SK-N-SH treated with all-trans-retinoic acid at 6 μM for 48 hours (cell line): ENCODE results near the gene TMEM40.

Experiments used
- ATAC-seq: fragments of 200-7000 bp; cut with Tn5 transposase; 3 replicates; pipeline ENCODE4 v1.9.1; 2020; ENCODE audit warnings: mild to moderate bottlenecking, moderate library complexity
- ARNTL ChIP-seq: fragments of 450-650 bp; formaldehyde crosslinking; IDR thresholded peaks from 2 replicates; pipeline ENCODE4 v1.5.0; 2020; ENCODE audit warnings: low read depth, mild to moderate bottlenecking, moderate library complexity, borderline replicate concordance
- CREB5 ChIP-seq: fragments of 250-450 bp; sonication (Bioruptor Pico); IDR thresholded peaks from 2 replicates; pipeline ENCODE4 v1.5.1; 2020; ENCODE audit warnings: low read depth, mild to moderate bottlenecking, moderate library complexity
- CSDC2 ChIP-seq: fragments of 250-450 bp; sonication (Bioruptor Pico); IDR thresholded peaks from 2 replicates; pipeline ENCODE4 v1.5.0; 2020; ENCODE audit warnings: mild to moderate bottlenecking, moderate library complexity
- ESRRG ChIP-seq: fragments of 250-450 bp; sonication (Bioruptor Pico); IDR thresholded peaks from 2 replicates; pipeline ENCODE4 v1.6.1; 2021; ENCODE audit warnings: mild to moderate bottlenecking
- GLIS3 ChIP-seq: fragments of 250-450 bp; sonication (Bioruptor Pico); IDR thresholded peaks from 2 replicates; pipeline ENCODE4 v1.5.0; 2020; ENCODE audit warnings: mild to moderate bottlenecking, moderate library complexity
- ISL1 ChIP-seq: fragments of 250-450 bp; sonication (Bioruptor Pico); IDR thresholded peaks from 2 replicates; pipeline ENCODE4 v2.1.2; 2022; ENCODE audit warnings: mild to moderate bottlenecking, moderate library complexity
- OSR1 ChIP-seq: fragments of 250-450 bp; sonication (Bioruptor Pico); IDR thresholded peaks from 2 replicates; pipeline ENCODE4 v1.8.0; 2022; ENCODE audit warnings: moderate library complexity, mild to moderate bottlenecking, inconsistent platforms
- PATZ1 ChIP-seq: fragments of 250-450 bp; sonication (Bioruptor Pico); IDR thresholded peaks from 2 replicates; pipeline ENCODE4 v1.8.0; 2020; ENCODE audit warnings: mild to moderate bottlenecking, moderate library complexity, borderline replicate concordance
- PPARA ChIP-seq: fragments of 250-450 bp; sonication (Bioruptor Pico); IDR thresholded peaks from 2 replicates; pipeline ENCODE4 v1.5.0; 2020; ENCODE audit warnings: mild to moderate bottlenecking, borderline replicate concordance
- RARB ChIP-seq: fragments of 250-450 bp; sonication (Bioruptor Pico); IDR thresholded peaks from 2 replicates; pipeline ENCODE4 v1.8.0; 2021; ENCODE audit warnings: mild to moderate bottlenecking, moderate library complexity
- SNAI2 ChIP-seq: fragments of 250-450 bp; sonication (Bioruptor Pico); IDR thresholded peaks from 2 replicates; pipeline ENCODE4 v1.5.0; 2020; ENCODE audit warnings: mild to moderate bottlenecking, moderate library complexity
- TCF4 ChIP-seq: fragments of 250-450 bp; sonication (Bioruptor Pico); IDR thresholded peaks from 2 replicates; pipeline ENCODE4 v1.8.0; 2021; ENCODE audit warnings: mild to moderate bottlenecking, moderate library complexity, borderline replicate concordance
- TOX ChIP-seq: fragments of 250-450 bp; sonication (Bioruptor Pico); IDR thresholded peaks from 2 replicates; pipeline ENCODE4 v1.8.0; 2021; ENCODE audit warnings: mild to moderate bottlenecking, moderate library complexity, borderline replicate concordance
- TSHZ2 ChIP-seq: fragments of 250-450 bp; sonication (Bioruptor Pico); IDR thresholded peaks from 2 replicates; pipeline ENCODE4 v1.5.0; 2020; ENCODE audit warnings: mild to moderate bottlenecking, moderate library complexity
- ZC3H10 ChIP-seq: fragments of 250-450 bp; sonication (Bioruptor Pico); IDR thresholded peaks from 2 replicates; pipeline ENCODE4 v1.5.1; 2021; ENCODE audit warnings: mild to moderate bottlenecking, moderate library complexity
- ZFP3 ChIP-seq: fragments of 250-450 bp; sonication (Bioruptor Pico); IDR thresholded peaks from 2 replicates; pipeline ENCODE4 v1.5.0; 2020; ENCODE audit warnings: mild to moderate bottlenecking, moderate library complexity
- ZNF565 ChIP-seq: fragments of 450-650 bp; formaldehyde crosslinking; conservative IDR thresholded peaks from 2 replicates; pipeline ENCODE4 v1.5.0; 2020; ENCODE audit warnings: low read depth, mild to moderate bottlenecking, moderate library complexity
- ZNF8 ChIP-seq: fragments of 450-650 bp; formaldehyde crosslinking; IDR thresholded peaks from 2 replicates; pipeline ENCODE4 v1.5.0; 2020; ENCODE audit warnings: mild to moderate bottlenecking, moderate library complexity
- TF ChIP-seq, protein P1 (sequence below): fragments of 250-450 bp; sonication (Bioruptor Pico); IDR thresholded peaks from 2 replicates; pipeline ENCODE4 v1.5.1; 2021; ENCODE audit warnings: mild to moderate bottlenecking, moderate library complexity
- TF ChIP-seq, protein P2 (sequence below): fragments of 250-450 bp; sonication (Bioruptor Pico); IDR thresholded peaks from 2 replicates; pipeline ENCODE4 v1.8.0; 2021; ENCODE audit warnings: low read depth, mild to moderate bottlenecking, moderate library complexity, borderline replicate concordance

TMEM40 gene

DNA sequence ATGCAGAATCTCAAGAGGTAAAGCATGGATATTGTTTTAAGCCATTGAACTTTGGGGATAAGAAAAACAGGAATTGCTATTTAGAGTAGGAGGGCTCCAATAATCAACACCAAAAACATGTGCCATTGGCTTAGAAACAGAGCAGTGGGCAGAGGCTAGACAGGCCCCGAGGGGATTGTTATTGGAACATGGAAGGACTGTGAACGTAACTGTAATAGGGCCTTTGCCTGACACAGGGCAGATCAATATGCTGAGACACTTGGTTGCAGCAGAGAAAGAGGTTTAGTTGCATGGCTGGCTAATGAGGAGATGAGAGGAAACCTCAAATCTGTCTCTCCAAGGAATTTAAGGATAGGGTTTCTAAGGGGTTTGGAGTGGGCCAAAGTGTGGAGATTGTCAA is 58.3 kb downstream of the TMEM40 start:
- TF ChIP-seq ARNTL (CRISPR knock-in tag) = no peak
- TF ChIP-seq OSR1 (CRISPR knock-in tag) = no peak
- TF ChIP-seq ESRRG = no peak
- no peak for TF ChIP-seq CSDC2 (CRISPR knock-in tag)
- TF ChIP-seq, protein P1, sequence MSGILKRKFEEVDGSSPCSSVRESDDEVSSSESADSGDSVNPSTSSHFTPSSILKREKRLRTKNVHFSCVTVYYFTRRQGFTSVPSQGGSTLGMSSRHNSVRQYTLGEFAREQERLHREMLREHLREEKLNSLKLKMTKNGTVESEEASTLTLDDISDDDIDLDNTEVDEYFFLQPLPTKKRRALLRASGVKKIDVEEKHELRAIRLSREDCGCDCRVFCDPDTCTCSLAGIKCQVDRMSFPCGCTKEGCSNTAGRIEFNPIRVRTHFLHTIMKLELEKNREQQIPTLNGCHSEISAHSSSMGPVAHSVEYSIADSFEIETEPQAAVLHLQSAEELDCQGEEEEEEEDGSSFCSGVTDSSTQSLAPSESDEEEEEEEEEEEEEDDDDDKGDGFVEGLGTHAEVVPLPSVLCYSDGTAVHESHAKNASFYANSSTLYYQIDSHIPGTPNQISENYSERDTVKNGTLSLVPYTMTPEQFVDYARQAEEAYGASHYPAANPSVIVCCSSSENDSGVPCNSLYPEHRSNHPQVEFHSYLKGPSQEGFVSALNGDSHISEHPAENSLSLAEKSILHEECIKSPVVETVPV (CRISPR knock-in tag) = no peak
- TF ChIP-seq RARB (CRISPR knock-in tag) = no peak
- TF ChIP-seq SNAI2 (CRISPR knock-in tag) = no peak
- TF ChIP-seq ZNF565 = no peak
- no peak for TF ChIP-seq ZC3H10 (CRISPR knock-in tag)
- TF ChIP-seq ZNF8 = no peak
- no peak for TF ChIP-seq TOX (CRISPR knock-in tag)
- no peak for ATAC-seq

DNA sequence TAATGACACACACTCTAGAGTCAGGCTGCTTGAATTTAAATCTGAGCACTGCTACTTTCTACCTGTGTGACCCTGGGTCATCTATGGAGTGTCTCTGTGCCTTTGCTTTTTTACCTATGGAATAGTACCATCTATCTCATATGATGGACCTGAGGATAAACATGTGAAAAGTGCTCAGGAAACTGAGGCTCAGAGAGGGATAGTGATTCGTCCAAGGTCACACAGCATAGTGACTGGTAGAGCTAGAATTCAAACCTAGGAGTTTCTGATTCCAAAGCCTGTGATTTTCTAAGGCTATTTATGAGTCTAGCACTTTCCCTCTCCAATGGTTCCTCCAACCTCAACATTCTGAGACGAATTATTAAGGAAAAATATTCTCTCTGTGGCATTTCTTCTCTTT is 63.1 kb downstream of the TMEM40 start:
- no peak for ATAC-seq
- no peak for TF ChIP-seq ARNTL (CRISPR knock-in tag)
- TF ChIP-seq CREB5 (CRISPR knock-in tag) = no peak
- no peak for TF ChIP-seq PATZ1 (CRISPR knock-in tag)
- TF ChIP-seq TSHZ2 (CRISPR knock-in tag) = no peak
- no peak for TF ChIP-seq PPARA (CRISPR knock-in tag)
- TF ChIP-seq OSR1 (CRISPR knock-in tag) = no peak

- no peak for ATAC-seq
- no peak for TF ChIP-seq CSDC2 (CRISPR knock-in tag)
These were observed 63.9 kb downstream of the TMEM40 start for GRCh38 chr3:12695112-12695511.

DNA sequence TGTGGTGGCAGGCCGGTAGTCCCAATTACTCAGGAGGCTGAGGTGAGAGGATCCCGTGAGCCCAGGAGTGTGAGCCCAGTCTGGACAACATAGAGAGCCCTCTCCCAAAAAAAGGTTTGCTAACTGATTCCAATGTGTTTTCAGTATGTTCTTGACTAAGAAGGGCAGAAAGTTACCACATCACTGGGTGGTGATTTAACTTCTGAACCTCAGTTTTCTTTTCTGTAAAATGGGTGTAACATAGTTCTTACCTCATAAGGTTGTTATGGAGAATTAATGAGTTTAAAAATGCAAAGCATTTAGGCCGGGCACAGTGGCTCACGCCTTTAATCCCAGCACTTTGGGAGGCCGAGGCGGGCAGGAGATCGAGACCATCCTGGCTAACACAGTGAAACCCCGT is 66.6 kb downstream of the TMEM40 start:
- TF ChIP-seq ESRRG = no peak
- no peak for TF ChIP-seq TCF4 (CRISPR knock-in tag)
- no peak for TF ChIP-seq CSDC2 (CRISPR knock-in tag)
- no peak for TF ChIP-seq ZFP3 (CRISPR knock-in tag)
- no peak for TF ChIP-seq ZC3H10 (CRISPR knock-in tag)
- TF ChIP-seq, protein P1 (CRISPR knock-in tag) = no peak
- no peak for TF ChIP-seq ISL1 (CRISPR knock-in tag)
- no peak for TF ChIP-seq TOX (CRISPR knock-in tag)
- TF ChIP-seq GLIS3 (CRISPR knock-in tag) = no peak
- TF ChIP-seq ZNF565 = no peak
- no peak for TF ChIP-seq PATZ1 (CRISPR knock-in tag)
- TF ChIP-seq, protein P2, sequence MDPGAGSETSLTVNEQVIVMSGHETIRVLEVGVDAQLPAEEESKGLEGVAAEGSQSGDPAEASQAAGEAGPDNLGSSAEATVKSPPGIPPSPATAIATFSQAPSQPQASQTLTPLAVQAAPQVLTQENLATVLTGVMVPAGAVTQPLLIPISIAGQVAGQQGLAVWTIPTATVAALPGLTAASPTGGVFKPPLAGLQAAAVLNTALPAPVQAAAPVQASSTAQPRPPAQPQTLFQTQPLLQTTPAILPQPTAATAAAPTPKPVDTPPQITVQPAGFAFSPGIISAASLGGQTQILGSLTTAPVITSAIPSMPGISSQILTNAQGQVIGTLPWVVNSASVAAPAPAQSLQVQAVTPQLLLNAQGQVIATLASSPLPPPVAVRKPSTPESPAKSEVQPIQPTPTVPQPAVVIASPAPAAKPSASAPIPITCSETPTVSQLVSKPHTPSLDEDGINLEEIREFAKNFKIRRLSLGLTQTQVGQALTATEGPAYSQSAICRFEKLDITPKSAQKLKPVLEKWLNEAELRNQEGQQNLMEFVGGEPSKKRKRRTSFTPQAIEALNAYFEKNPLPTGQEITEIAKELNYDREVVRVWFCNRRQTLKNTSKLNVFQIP (CRISPR knock-in tag) = no peak
- TF ChIP-seq, all 23 proteins: peak for 0

More for the DNA sequence above, 66.6 kb downstream of the TMEM40 start:
- no peak for ATAC-seq
